AG09309 (cell line): Measurements from ENCODE around the gene RER1.

Experiments used
- DNase-seq: peaks from one replicate; pipeline ENCODE4 v3.0.0-alpha.2; 2010; ENCODE audit warnings: low read depth
- H3K4me3 ChIP-seq: 2 replicates; pipeline ENCODE4 v1.5.1; 2011; ENCODE audit warnings: mild to moderate bottlenecking, low read depth, low read length, moderate library complexity; ENCODE audit not compliant: control insufficient read depth
- CTCF ChIP-seq: IDR thresholded peaks from 2 replicates; pipeline ENCODE4 v1.5.1; 2011; ENCODE audit warnings: mild to moderate bottlenecking, low read depth, low read length, inconsistent platforms; ENCODE audit not compliant: insufficient read depth, control insufficient read depth; ENCODE audit errors: missing control alignments

The RER1 gene

GRCh38 chr1:2373551-2374251 lies 17.9 kb upstream of the RER1 start:
- H3K4me3 ChIP-seq = no peak overlapping the region
- DNase-seq = no peak
- TF ChIP-seq CTCF = no peak

- H3K4me3 ChIP-seq = no peak overlapping the region
- TF ChIP-seq CTCF = no peak
- DNase-seq = no peak
Observed at GRCh38 chr1:2374252-2375155, 17.1 kb upstream of the RER1 start.

GRCh38 chr1:2375246-2375922 lies 16.3 kb upstream of the RER1 start:
- no peak for DNase-seq
- no peak overlapping the region for H3K4me3 ChIP-seq
- no peak for TF ChIP-seq CTCF

GRCh38 chr1:2375923-2376260 lies 15.7 kb upstream of the RER1 start:
- no peak for DNase-seq
- H3K4me3 ChIP-seq = no peak overlapping the region
- TF ChIP-seq CTCF = no peak

- no peak for TF ChIP-seq CTCF
- DNase-seq = no peak
- H3K4me3 ChIP-seq = no peak overlapping the region
Observed at GRCh38 chr1:2376261-2376741, 15.3 kb upstream of the RER1 start.

GRCh38 chr1:2376931-2377672 lies 14.5 kb upstream of the RER1 start:
- no peak for DNase-seq
- H3K4me3 ChIP-seq = no peak overlapping the region
- TF ChIP-seq CTCF = no peak
